Measurements from ENCODE around the gene TSHB.

Gene TSHB

DNA sequence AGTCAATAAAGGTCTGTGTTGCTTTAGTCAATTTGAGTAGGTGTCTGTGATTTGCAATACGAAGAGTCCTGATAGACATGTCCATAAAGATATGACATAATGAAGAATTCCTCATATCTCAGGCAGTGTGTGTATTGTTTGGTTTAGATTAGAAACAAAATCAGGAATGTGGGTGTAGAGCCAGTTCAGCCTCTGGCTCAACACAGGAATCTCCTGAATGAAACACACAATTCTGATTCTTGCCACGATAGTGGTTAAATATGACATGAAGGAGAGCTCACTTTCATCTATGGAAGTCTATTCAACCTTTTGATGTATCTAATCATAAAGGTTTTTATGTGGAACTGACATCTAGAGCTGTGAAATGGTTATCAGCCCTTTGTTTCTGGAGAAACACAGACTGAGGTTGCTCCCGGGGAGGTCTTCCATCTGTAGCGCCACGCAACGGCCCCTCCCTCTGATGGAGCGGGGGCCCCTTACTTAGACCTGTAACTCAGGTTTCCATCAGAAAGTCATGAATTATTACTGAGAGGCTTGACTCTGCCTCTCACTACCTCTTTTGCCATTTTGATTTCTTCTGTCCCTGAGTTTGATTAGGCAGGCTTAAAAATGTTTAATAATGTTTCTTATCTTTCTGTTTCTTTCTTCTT is 40.2 kb downstream of the TSHB start:
- Histone ChIP-seq H3K36me3 (ENCODE audit: control insufficient read depth, insufficient read depth, low read length) (no peaks in the 10 kb centered on the region), H3K27ac (ENCODE audit: insufficient read depth, low read depth, low read length, poor library complexity, severe bottlenecking) (no peak overlapping the region), H3K4me1 (ENCODE audit: control insufficient read depth, insufficient read depth, low read length) (peaks cover 20% of the 10 kb centered on the region), H3K9me3 (ENCODE audit: control insufficient read depth, low read length) (no peaks in the 10 kb centered on the region), H3K27me3 (ENCODE audit: control insufficient read depth, insufficient read depth, low read length, poor library complexity, severe bottlenecking) (no peaks in the 10 kb centered on the region), H3K4me3 (ENCODE audit: insufficient read depth, low read depth, low read length) (no peak overlapping the region)
- 92 to 96% methylated on average over 7 of the region's 7 CpGs for WGBS, 2 experiments

DNA sequence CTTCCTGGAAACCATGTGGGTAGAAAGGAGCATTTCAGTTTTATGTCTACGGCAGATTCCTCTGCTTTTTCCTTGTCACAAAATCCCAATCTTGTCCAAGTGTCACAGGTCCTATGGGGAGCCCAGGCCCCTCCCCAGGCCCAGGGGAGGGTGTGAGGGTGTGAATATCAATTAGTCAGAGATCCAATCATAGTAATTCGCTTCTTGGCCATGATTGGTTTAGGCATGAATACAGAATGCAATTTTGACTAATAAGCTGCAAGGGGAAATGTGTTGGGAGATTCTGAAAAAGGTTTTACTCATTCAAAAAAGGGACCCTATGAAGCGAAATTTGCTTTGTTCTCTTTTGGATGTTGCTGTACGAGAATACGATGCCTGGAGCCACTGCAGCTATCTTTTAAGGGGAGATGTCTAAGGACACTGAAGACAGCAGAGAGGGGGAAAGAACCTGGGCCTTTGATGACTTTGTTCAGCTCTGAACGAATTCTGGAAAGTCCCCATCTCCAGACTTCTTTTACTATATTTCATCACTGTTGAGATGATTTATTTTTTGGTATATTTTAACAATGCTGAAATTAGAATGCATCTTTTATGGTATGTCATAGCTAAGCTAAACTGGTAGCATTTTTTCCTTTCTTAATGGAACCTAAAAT is 41.5 kb downstream of the TSHB start:
- Histone ChIP-seq H3K27ac (ENCODE audit: insufficient read depth, low read depth, low read length, poor library complexity, severe bottlenecking) (no peak overlapping the region), H3K4me1 (ENCODE audit: control insufficient read depth, insufficient read depth, low read length) (peaks cover 20% of the 10 kb centered on the region), H3K27me3 (ENCODE audit: control insufficient read depth, insufficient read depth, low read length, poor library complexity, severe bottlenecking) (no peaks in the 10 kb centered on the region), H3K4me3 (ENCODE audit: insufficient read depth, low read depth, low read length) (no peak overlapping the region), H3K36me3 (ENCODE audit: control insufficient read depth, insufficient read depth, low read length) (no peaks in the 10 kb centered on the region), H3K9me3 (ENCODE audit: control insufficient read depth, low read length) (no peaks in the 10 kb centered on the region)
- 90 to 97% methylated on average over 6 of the region's 6 CpGs for WGBS, 2 experiments

DNA sequence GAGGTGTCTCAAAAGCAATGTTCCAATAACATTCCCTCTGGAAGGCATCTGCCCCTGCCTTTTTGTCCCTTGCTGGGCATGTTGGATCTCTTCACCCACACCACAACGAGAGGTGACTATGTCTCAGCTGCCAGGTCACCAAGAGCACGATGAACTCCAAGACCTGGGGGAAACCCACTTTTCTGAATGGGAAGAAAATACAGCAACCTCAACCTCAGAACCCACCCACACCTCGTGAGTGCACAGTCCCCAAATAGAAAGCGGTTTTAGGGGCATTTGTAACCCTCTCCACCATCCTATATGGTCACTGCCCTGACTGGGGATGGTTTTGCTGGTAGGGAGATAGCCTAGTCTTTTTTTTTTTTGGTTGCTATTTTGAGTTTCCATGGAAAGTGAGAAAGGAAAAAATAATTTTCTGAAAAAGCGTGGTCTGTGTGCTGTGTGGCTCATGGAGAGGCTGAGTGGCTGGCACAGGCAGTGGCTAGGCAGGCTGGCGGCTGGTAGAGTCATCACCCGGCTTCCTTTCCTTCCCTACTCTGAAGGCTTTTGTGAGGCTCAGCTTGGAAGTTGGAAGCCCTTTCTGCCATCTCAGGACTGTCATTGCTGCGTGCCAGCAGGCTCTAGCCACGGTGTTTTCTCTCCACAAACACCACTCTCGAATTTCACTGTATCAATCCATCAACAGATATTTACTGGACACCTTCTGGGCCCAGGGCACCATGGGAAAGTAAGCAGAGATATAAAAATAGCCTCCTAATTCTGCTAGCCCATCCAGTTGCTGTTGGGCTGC is 43.9 kb downstream of the TSHB start:
- WGBS, 2 experiments = 93 to 95% methylated on average over 10 of the region's 10 CpGs
- no peaks in the 10 kb centered on the region for H3K36me3 ChIP-seq (ENCODE audit: control insufficient read depth, insufficient read depth, low read length)
- H3K4me1 ChIP-seq (ENCODE audit: control insufficient read depth, insufficient read depth, low read length) = peaks cover 20% of the 10 kb centered on the region

GRCh38 chr1:115074839-115075534 is 45.4 kb downstream of the TSHB start:
- H3K27ac ChIP-seq (ENCODE audit: insufficient read depth, low read depth, low read length, poor library complexity, severe bottlenecking) = no peak overlapping the region
- no peaks in the 10 kb centered on the region for H3K27me3 ChIP-seq (ENCODE audit: control insufficient read depth, insufficient read depth, low read length, poor library complexity, severe bottlenecking)
- peaks cover 3% of the 10 kb centered on the region for H3K36me3 ChIP-seq (ENCODE audit: control insufficient read depth, insufficient read depth, low read length)
- peaks cover 20% of the 10 kb centered on the region for H3K4me1 ChIP-seq (ENCODE audit: control insufficient read depth, insufficient read depth, low read length)
- WGBS, 2 experiments = 86 to 87% methylated on average over 11 of the region's 11 CpGs
- no peaks in the 10 kb centered on the region for H3K9me3 ChIP-seq (ENCODE audit: control insufficient read depth, low read length)
- H3K4me3 ChIP-seq (ENCODE audit: insufficient read depth, low read depth, low read length) = no peak overlapping the region

More for the DNA sequence above, 43.9 kb downstream of the TSHB start:
- no peaks in the 10 kb centered on the region for H3K9me3 ChIP-seq (ENCODE audit: control insufficient read depth, low read length)
- no peaks in the 10 kb centered on the region for H3K27me3 ChIP-seq (ENCODE audit: control insufficient read depth, insufficient read depth, low read length, poor library complexity, severe bottlenecking)
- no peak overlapping the region for H3K27ac ChIP-seq (ENCODE audit: insufficient read depth, low read depth, low read length, poor library complexity, severe bottlenecking)
- H3K4me3 ChIP-seq (ENCODE audit: insufficient read depth, low read depth, low read length) = no peak overlapping the region

- H3K36me3 ChIP-seq (ENCODE audit: control insufficient read depth, insufficient read depth, low read length) = peaks cover 3% of the 10 kb centered on the region
- peaks cover 12% of the 10 kb centered on the region for H3K4me1 ChIP-seq (ENCODE audit: control insufficient read depth, insufficient read depth, low read length)
- H3K27ac ChIP-seq (ENCODE audit: insufficient read depth, low read depth, low read length, poor library complexity, severe bottlenecking) = no peak overlapping the region
- H3K9me3 ChIP-seq (ENCODE audit: control insufficient read depth, low read length) = no peaks in the 10 kb centered on the region
- WGBS, 2 experiments = 94 to 96% methylated on average over 4 of the region's 4 CpGs
- no peak overlapping the region for H3K4me3 ChIP-seq (ENCODE audit: insufficient read depth, low read depth, low read length)
- no peaks in the 10 kb centered on the region for H3K27me3 ChIP-seq (ENCODE audit: control insufficient read depth, insufficient read depth, low read length, poor library complexity, severe bottlenecking)
Measured at GRCh38 chr1:115076384-115076915, 46.8 kb downstream of the TSHB start.

GRCh38 chr1:115077286-115077983 is 47.8 kb downstream of the TSHB start:
- 96 to 99% methylated on average over 5 of the region's 5 CpGs for WGBS, 2 experiments
- no peak overlapping the region for H3K27ac ChIP-seq (ENCODE audit: insufficient read depth, low read depth, low read length, poor library complexity, severe bottlenecking)
- peaks cover 2% of the 10 kb centered on the region for H3K4me1 ChIP-seq (ENCODE audit: control insufficient read depth, insufficient read depth, low read length)
- H3K9me3 ChIP-seq (ENCODE audit: control insufficient read depth, low read length) = no peaks in the 10 kb centered on the region
- no peaks in the 10 kb centered on the region for H3K27me3 ChIP-seq (ENCODE audit: control insufficient read depth, insufficient read depth, low read length, poor library complexity, severe bottlenecking)
- H3K4me3 ChIP-seq (ENCODE audit: insufficient read depth, low read depth, low read length) = no peak overlapping the region
- H3K36me3 ChIP-seq (ENCODE audit: control insufficient read depth, insufficient read depth, low read length) = peaks cover 3% of the 10 kb centered on the region

GRCh38 chr1:115077984-115078330 is 48.3 kb downstream of the TSHB start:
- Histone ChIP-seq H3K4me3 (ENCODE audit: insufficient read depth, low read depth, low read length) (no peak overlapping the region), H3K27me3 (ENCODE audit: control insufficient read depth, insufficient read depth, low read length, poor library complexity, severe bottlenecking) (no peaks in the 10 kb centered on the region), H3K9me3 (ENCODE audit: control insufficient read depth, low read length) (no peaks in the 10 kb centered on the region), H3K27ac (ENCODE audit: insufficient read depth, low read depth, low read length, poor library complexity, severe bottlenecking) (no peak overlapping the region), H3K36me3 (ENCODE audit: control insufficient read depth, insufficient read depth, low read length) (peaks cover 3% of the 10 kb centered on the region), H3K4me1 (ENCODE audit: control insufficient read depth, insufficient read depth, low read length) (no peaks in the 10 kb centered on the region)
- WGBS, 2 experiments = 85 to 94% methylated on average over 1 of the region's 1 CpG

GRCh38 chr1:115078708-115079107 is 49.1 kb downstream of the TSHB start:
- Histone ChIP-seq H3K27ac (ENCODE audit: insufficient read depth, low read depth, low read length, poor library complexity, severe bottlenecking) (no peak overlapping the region), H3K36me3 (ENCODE audit: control insufficient read depth, insufficient read depth, low read length) (peaks cover 3% of the 10 kb centered on the region), H3K4me1 (ENCODE audit: control insufficient read depth, insufficient read depth, low read length) (no peaks in the 10 kb centered on the region), H3K9me3 (ENCODE audit: control insufficient read depth, low read length) (no peaks in the 10 kb centered on the region), H3K4me3 (ENCODE audit: insufficient read depth, low read depth, low read length) (no peak overlapping the region), H3K27me3 (ENCODE audit: control insufficient read depth, insufficient read depth, low read length, poor library complexity, severe bottlenecking) (no peaks in the 10 kb centered on the region)
- WGBS, 2 experiments = 91 to 97% methylated on average over 4 of the region's 4 CpGs

DNA sequence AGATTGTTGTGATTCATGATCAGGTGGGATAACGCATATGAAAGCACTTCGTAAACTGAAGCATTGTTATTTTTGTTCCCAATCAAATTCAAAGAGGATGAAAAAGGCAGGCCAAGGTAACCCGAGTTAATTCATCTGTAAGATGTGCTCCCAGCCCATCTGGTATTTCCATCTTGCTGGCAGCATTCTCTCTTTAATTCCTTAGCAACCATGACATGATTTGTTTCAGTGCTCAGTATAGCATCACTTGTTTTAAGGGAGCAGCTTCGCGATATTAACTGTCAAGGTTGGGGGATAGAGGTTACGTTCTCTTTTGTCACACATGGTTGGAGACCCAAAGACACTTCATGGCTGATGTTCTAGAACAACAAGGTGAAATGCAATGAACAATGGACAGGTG is 53.3 kb downstream of the TSHB start:
- Histone ChIP-seq H3K4me3 (ENCODE audit: insufficient read depth, low read depth, low read length) (no peak overlapping the region), H3K9me3 (ENCODE audit: control insufficient read depth, low read length) (no peaks in the 10 kb centered on the region), H3K36me3 (ENCODE audit: control insufficient read depth, insufficient read depth, low read length) (peaks cover 3% of the 10 kb centered on the region), H3K27ac (ENCODE audit: insufficient read depth, low read depth, low read length, poor library complexity, severe bottlenecking) (no peak overlapping the region), H3K4me1 (ENCODE audit: control insufficient read depth, insufficient read depth, low read length) (no peaks in the 10 kb centered on the region), H3K27me3 (ENCODE audit: control insufficient read depth, insufficient read depth, low read length, poor library complexity, severe bottlenecking) (no peaks in the 10 kb centered on the region)
- 90 to 92% methylated on average over 6 of the region's 6 CpGs for WGBS, 2 experiments

Data from ectodermal cell (in vitro differentiated cells).